OCI-LY3 (cell line): ENCODE measurements around the gene TRIM28.
A peak's percentile ranks its signal among the peaks of the same experiment; 100 is the strongest.

ENCODE experiments used
- H2AFZ ChIP-seq: fragments of 200-600, 300-600 bp; shearing (Covaris generic); 2 replicates; pipeline ENCODE4 v1.6.0; 2014; ENCODE audit warnings: antibody characterized with exemption, low read depth, low read length
- H3K27ac ChIP-seq: fragments of 200-600, 300-600 bp; sonication (generic); 2 replicates; pipeline ENCODE4 v1.5.1; 2014; ENCODE audit warnings: mild to moderate bottlenecking, low read length, moderate library complexity, mixed read lengths
- H3K27me3 ChIP-seq: fragments of 200-600, 300-600 bp; sonication (generic); 2 replicates; pipeline ENCODE4 v1.6.1; 2014; ENCODE audit warnings: low read depth, low read length, mixed read lengths
- H3K36me3 ChIP-seq: fragments of 200-600, 300-600 bp; sonication (generic); replicated peaks from 2 replicates; pipeline ENCODE3; 2014; ENCODE audit warnings: low read depth, low read length, mixed read lengths
- H3K4me1 ChIP-seq: fragments of 300-600, 200-600 bp; sonication (generic); 2 replicates; pipeline ENCODE4 v1.6.1; 2014; ENCODE audit warnings: low read length, mixed read lengths
- H3K4me2 ChIP-seq: fragments of 200-600, 300-600 bp; sonication (generic); 2 replicates; pipeline ENCODE4 v1.6.1; 2014; ENCODE audit warnings: low read length, mixed read lengths
- H3K4me3 ChIP-seq: fragments of 300-600, 200-600 bp; sonication (generic); 2 replicates; pipeline ENCODE4 v1.5.1; 2014; ENCODE audit warnings: antibody characterized with exemption, mild to moderate bottlenecking, low read length, moderate library complexity
- H3K79me2 ChIP-seq: fragments of 300-600, 200-600 bp; shearing (Covaris generic); 2 replicates; pipeline ENCODE4 v1.6.1; 2014; ENCODE audit warnings: mild to moderate bottlenecking, low read length, mixed read lengths
- H3K9ac ChIP-seq: fragments of 300-600, 200-600 bp; shearing (Covaris generic); 2 replicates; pipeline ENCODE4 v1.6.0; 2014; ENCODE audit warnings: mild to moderate bottlenecking, low read length, moderate library complexity
- H3K9me3 ChIP-seq: fragments of 200-600, 300-600 bp; shearing (Covaris generic); 2 replicates; pipeline ENCODE4 v1.6.1; 2014; ENCODE audit warnings: low read length, mixed read lengths; ENCODE audit not compliant: insufficient read depth
- H4K20me1 ChIP-seq: fragments of 200-600, 300-600 bp; sonication (generic); 2 replicates; pipeline ENCODE4 v1.6.1; 2016; ENCODE audit warnings: low read length, mixed read lengths; ENCODE audit not compliant: insufficient read depth
- EZH2phosphoT487 ChIP-seq: fragments of 200-600 bp; shearing (Covaris generic); IDR thresholded peaks from 2 replicates; pipeline ENCODE4 v1.6.1; 2018; ENCODE audit warnings: antibody characterized with exemption, mixed run types, low read depth
- TF ChIP-seq, protein P1 (sequence below): fragments of 200-600, 300-600 bp; sonication (generic); IDR thresholded peaks from 2 replicates; pipeline ENCODE4 v1.5.1; 2014; ENCODE audit warnings: antibody characterized with exemption, low read length, low read depth

The TRIM28 gene

GRCh38 chr19:58529405-58529804 is 14.5 kb upstream of the TRIM28 start:
- TF ChIP-seq, protein P1, sequence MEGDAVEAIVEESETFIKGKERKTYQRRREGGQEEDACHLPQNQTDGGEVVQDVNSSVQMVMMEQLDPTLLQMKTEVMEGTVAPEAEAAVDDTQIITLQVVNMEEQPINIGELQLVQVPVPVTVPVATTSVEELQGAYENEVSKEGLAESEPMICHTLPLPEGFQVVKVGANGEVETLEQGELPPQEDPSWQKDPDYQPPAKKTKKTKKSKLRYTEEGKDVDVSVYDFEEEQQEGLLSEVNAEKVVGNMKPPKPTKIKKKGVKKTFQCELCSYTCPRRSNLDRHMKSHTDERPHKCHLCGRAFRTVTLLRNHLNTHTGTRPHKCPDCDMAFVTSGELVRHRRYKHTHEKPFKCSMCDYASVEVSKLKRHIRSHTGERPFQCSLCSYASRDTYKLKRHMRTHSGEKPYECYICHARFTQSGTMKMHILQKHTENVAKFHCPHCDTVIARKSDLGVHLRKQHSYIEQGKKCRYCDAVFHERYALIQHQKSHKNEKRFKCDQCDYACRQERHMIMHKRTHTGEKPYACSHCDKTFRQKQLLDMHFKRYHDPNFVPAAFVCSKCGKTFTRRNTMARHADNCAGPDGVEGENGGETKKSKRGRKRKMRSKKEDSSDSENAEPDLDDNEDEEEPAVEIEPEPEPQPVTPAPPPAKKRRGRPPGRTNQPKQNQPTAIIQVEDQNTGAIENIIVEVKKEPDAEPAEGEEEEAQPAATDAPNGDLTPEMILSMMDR, result no peak
- TF ChIP-seq EZH2phosphoT487, result no peak
- Histone ChIP-seq H3K4me2 (no peak overlapping the region), H3K4me1 (peaks cover 3% of the 10 kb centered on the region), H3K36me3 (no peaks in the 10 kb centered on the region), H3K27me3 (peaks cover 17% of the 10 kb centered on the region), H4K20me1 (no peaks in the 10 kb centered on the region), H3K9me3 (no peaks in the 10 kb centered on the region), H2AFZ (no peak overlapping the region), H3K79me2 (no peaks in the 10 kb centered on the region), H3K4me3 (no peak overlapping the region), H3K27ac (no peak overlapping the region), H3K9ac (no peak overlapping the region)

DNA sequence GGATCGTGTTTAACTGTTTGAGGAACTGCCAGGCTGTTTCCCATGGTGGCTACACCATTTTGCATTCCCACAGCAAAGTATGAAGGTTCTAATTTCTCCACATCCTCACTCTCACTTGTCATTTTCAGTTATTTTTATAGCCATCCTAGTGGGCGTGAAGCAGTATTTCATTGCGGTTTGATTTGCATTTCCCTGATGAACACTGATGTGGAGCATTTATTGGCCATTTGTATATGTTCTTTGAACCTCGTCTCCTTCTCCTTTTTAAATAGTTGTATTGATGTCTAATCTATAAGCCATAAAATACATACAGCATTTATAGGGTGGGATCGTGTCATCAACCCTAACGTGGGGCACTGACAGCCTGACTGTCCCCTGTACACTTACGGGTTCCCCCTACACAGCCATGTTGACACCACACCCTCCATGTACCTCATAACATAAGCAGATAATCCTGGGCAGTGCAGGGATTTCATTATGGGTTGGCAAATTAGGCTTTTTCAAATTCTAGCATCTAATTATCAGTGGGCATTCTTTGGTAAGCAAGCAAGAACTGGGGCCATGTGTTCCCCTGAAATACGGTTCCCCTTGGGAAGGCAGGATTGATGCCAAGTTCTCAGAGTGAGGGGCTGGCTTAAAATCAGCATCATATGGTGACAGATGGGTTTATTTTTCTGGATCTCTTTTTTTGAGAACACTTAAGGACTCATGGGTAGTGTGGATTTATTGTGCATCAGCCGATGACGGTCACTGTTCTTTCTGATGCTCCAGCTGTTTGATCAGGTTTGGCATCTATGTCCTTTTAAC is 12.6 kb upstream of the TRIM28 start:
- no peak overlapping the region for H2AFZ ChIP-seq
- H3K27ac ChIP-seq, result no peak overlapping the region
- no peaks in the 10 kb centered on the region for H3K9me3 ChIP-seq
- H3K4me1 ChIP-seq, result peaks cover 3% of the 10 kb centered on the region
- no peak overlapping the region for H3K4me3 ChIP-seq
- no peaks in the 10 kb centered on the region for H3K36me3 ChIP-seq
- no peaks in the 10 kb centered on the region for H4K20me1 ChIP-seq
- no peak overlapping the region for H3K9ac ChIP-seq
- H3K79me2 ChIP-seq, result no peaks in the 10 kb centered on the region
- no peak for TF ChIP-seq EZH2phosphoT487
- TF ChIP-seq, protein P1, result no peak
- peaks cover 17% of the 10 kb centered on the region for H3K27me3 ChIP-seq
- no peak overlapping the region for H3K4me2 ChIP-seq

GRCh38 chr19:58535857-58536256 is 8.0 kb upstream of the TRIM28 start:
- H3K4me1 ChIP-seq, result peaks cover 12% of the 10 kb centered on the region
- TF ChIP-seq, protein P1, result no peak
- no peak for TF ChIP-seq EZH2phosphoT487
- no peak overlapping the region for H2AFZ ChIP-seq
- H3K27me3 ChIP-seq, result peaks cover 23% of the 10 kb centered on the region
- H3K4me2 ChIP-seq, result no peak overlapping the region
- H3K79me2 ChIP-seq, result no peaks in the 10 kb centered on the region
- no peaks in the 10 kb centered on the region for H3K9me3 ChIP-seq
- H3K27ac ChIP-seq, result no peak overlapping the region
- H3K36me3 ChIP-seq, result no peaks in the 10 kb centered on the region
- no peaks in the 10 kb centered on the region for H4K20me1 ChIP-seq
- no peak overlapping the region for H3K9ac ChIP-seq
- H3K4me3 ChIP-seq, result no peak overlapping the region

- H3K9ac ChIP-seq, result peak overlapping the region; percentile 66; the same call in 1 of the 2 replicates
- H2AFZ ChIP-seq, result no peak overlapping the region
- TF ChIP-seq EZH2phosphoT487, result no peak
- TF ChIP-seq, protein P1, result no peak
- H3K27ac ChIP-seq, result no peak overlapping the region
- H4K20me1 ChIP-seq, result no peaks in the 10 kb centered on the region
- H3K36me3 ChIP-seq, result no peaks in the 10 kb centered on the region
- no peaks in the 10 kb centered on the region for H3K9me3 ChIP-seq
- peak overlapping the region; percentile 82 for H3K4me3 ChIP-seq
- H3K4me2 ChIP-seq, result peak overlapping the region; percentile 90
- peaks cover 10% of the 10 kb centered on the region for H3K4me1 ChIP-seq
- no peaks in the 10 kb centered on the region for H3K79me2 ChIP-seq
- peaks cover 11% of the 10 kb centered on the region for H3K27me3 ChIP-seq
Measured at GRCh38 chr19:58536852-58537798, 6.7 kb upstream of the TRIM28 start.
